ENCODE results near the gene ZNF263.
"Not testable (repeated sequence)": the region's sequence is repeated elsewhere in the genome, so short reads cannot be mapped to it uniquely, and the experiment has no call there.

Gene ZNF263

DNA sequence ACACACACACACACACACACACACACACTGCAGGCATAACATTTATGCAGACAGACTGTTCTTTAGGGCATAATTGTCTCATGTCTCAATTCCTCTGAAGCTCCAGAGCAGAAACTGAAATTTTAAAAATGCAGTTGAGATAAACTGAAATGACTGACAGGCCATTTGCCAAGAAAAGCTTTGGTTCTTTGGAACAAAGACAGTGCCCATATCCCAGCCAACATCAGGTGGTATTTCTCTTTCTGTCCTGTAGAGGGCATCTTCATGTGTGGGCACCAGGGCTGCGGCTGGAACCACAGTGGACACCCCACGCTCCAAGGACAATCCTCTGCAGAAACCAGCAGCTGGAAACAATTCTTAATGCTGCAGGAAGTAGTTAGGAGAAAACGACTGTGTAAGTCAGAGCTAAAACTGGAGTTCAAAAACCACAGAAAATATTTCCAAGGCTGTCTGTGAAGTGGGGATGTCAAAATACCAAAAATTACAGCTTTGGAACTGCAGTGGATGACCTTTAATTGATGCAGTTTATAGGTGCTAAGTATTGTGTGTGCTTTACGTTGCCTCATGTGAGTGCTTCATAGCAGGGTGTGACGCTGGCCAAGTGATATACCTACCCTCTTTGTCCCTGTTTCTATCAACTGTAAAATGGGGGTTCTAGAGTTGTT, 16.3 kb upstream of the ZNF263 start:
- TF ChIP-seq, protein P1, sequence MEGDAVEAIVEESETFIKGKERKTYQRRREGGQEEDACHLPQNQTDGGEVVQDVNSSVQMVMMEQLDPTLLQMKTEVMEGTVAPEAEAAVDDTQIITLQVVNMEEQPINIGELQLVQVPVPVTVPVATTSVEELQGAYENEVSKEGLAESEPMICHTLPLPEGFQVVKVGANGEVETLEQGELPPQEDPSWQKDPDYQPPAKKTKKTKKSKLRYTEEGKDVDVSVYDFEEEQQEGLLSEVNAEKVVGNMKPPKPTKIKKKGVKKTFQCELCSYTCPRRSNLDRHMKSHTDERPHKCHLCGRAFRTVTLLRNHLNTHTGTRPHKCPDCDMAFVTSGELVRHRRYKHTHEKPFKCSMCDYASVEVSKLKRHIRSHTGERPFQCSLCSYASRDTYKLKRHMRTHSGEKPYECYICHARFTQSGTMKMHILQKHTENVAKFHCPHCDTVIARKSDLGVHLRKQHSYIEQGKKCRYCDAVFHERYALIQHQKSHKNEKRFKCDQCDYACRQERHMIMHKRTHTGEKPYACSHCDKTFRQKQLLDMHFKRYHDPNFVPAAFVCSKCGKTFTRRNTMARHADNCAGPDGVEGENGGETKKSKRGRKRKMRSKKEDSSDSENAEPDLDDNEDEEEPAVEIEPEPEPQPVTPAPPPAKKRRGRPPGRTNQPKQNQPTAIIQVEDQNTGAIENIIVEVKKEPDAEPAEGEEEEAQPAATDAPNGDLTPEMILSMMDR (IDR thresholded peaks at IDR 0.05; ENCODE audit: borderline replicate concordance, insufficient read depth, low read depth, low read length) = peak; percentile 31; the same call in 1 of the 2 replicates
- H3K4me3 ChIP-seq (ENCODE audit: low read depth, low read length) = no peak overlapping the region

DNA sequence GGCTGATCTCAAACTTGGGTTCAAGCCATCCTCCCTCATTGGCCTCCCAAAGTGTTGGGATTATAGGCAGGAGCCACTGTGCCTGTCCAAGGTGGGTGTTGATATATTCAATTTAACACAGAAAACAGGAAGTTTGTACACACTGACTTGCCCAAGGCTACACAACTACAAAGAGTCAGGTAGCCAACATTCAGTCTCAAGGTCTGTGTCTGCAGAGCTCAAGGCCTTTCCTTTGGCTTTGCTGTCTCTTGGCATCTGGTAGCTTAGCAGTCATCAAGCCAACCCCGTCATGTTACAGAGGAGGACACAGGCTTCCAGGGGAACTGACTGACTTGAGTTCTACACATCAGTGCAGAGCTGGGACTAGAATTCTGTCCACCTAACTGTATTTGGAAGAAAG, 15.0 kb upstream of the ZNF263 start:
- no peak overlapping the region for H3K4me3 ChIP-seq (ENCODE audit: low read depth, low read length)
- TF ChIP-seq, protein P1 (IDR thresholded peaks at IDR 0.05; ENCODE audit: borderline replicate concordance, insufficient read depth, low read depth, low read length) = no peak

DNA sequence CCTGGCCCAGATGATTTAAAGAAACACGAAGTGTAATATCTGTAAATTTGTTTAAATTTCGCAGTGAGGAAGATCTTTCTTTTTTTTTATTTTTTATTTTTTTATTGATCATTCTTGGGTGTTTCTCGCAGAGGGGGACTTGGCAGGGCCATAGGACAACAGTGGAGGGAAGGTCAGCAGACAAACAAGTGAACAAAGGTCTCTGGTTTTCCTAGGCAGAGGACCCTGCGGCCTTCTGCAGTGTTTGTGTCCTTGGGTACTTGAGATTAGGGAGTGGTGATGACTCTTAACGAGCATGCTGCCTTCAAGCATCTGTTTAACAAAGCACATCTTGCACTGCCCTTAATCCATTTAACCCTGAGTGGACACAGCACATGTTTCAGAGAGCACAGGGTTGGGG, 12.6 kb upstream of the ZNF263 start:
- H3K4me3 ChIP-seq (ENCODE audit: low read depth, low read length) = not testable (repeated sequence)

DNA sequence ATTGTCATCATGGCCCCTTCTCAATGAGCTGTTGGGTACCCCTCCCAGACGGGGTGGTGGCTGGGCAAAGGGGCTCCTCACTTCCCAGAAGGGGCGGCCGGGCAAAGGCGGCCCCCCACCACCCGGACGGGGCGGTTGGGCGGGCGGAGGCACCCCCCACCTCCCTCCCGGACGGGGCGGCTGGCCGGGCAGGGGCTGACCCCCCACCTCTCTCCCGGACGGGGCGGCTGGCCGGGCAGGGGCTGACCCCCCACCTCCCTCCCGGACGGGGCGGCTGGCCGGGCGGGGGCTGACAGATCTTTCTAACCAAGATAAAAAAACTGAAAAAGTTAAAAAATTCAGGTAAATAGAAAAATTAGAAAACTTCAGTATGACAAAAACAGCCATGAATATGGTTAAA, 12.0 kb upstream of the ZNF263 start:
- not testable (repeated sequence) for H3K4me3 ChIP-seq (ENCODE audit: low read depth, low read length)

DNA sequence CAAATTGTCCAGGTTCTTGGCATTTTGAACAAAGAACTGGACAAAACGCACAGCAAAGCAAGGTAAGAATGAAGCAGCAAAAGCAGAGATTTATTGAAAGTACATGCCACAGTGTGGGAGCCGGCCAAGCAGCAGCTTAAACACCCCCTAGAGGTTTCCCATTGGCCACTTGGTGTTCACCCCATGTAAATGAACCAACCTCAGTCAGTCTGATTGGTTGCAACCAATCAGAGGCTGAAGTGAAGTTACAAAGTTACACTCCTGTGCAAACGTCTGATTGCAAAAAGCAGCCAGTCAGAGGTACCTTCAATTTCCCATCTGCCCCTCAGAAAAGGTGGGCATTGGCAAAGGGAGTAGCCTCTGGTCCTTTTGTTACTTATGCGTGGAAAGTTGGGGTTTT, 8.8 kb upstream of the ZNF263 start:
- TF ChIP-seq, protein P1 (IDR thresholded peaks at IDR 0.05; ENCODE audit: borderline replicate concordance, insufficient read depth, low read depth, low read length) = no peak
- no peak overlapping the region for H3K4me3 ChIP-seq (ENCODE audit: low read depth, low read length)

DNA sequence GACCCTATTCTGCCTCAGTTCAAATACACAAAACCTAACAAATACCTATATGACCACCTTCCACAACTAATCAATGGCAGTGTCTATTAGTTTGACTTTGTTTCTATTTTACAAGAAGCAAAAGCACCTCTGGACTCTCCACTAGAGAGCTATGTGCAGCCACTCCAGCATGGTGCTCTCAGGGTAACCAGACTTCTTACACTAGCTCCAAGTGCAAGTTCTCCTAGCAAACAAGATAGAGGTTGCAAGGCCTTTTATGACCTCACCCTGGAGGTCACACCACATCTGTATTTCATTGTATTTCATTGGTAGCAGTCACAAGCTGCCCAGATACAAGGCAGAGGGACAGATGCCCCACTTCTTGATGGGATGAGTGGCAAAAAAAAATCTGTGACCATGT, 8.3 kb upstream of the ZNF263 start:
- no peak overlapping the region for H3K4me3 ChIP-seq (ENCODE audit: low read depth, low read length)
- TF ChIP-seq, protein P1 (IDR thresholded peaks at IDR 0.05; ENCODE audit: borderline replicate concordance, insufficient read depth, low read depth, low read length) = no peak

DNA sequence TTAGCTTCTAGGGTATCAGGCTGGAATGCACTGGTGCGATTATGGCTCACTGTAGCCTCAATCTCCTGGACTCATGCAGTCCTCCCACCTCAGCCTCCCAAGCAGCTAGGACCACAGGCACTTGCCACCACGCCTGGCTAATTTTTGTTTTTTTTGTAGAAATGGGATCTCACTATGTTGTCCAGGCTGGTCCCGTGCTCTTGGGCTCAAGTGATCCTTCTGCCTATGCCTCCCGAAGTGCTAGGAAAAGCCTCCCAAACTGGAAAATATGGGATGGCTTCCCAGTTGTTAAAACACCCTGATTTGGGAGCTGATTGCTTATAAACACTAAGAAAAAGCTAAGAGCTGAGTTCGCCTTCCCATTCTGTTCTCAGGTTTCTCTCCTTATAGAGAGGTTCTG, 6.6 kb upstream of the ZNF263 start:
- TF ChIP-seq, protein P1 (IDR thresholded peaks at IDR 0.05; ENCODE audit: borderline replicate concordance, insufficient read depth, low read depth, low read length) = no peak
- H3K4me3 ChIP-seq (ENCODE audit: low read depth, low read length) = no peak overlapping the region

DNA sequence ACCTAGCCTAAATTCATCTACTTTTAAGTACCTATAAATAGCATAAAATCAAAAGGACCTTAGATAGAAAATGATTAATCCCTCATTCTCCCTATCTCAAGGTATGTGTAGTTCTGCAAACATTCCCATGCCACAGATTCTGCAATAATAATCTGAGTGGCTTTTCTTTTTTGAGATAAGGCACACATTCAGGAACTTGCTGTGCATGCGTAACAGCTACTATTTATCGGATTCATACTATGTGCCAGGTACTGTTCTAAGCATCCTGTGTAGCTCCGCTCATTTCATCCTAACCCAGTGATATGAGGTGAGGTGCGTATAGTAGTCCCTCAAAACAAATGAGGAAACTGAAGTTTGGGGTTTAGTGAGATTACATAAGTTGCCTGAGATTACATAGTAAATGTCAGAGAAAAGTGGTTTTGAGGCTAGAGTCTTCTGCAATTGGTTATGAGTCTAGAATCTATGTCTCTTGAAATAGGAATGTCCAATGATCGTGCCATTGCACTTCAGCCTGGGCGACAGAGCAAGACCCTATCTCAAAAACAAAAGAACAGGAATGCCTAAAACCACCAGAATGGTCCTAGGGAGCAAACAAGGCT, 2.0 kb upstream of the ZNF263 start:
- H3K4me3 ChIP-seq (ENCODE audit: low read depth, low read length) = no peak overlapping the region
- TF ChIP-seq, protein P1 (IDR thresholded peaks at IDR 0.05; ENCODE audit: borderline replicate concordance, insufficient read depth, low read depth, low read length) = no peak

Data from GM12875 (cell line).